ENCODE results near the gene ONECUT1. TPM values are rescaled to one million over a fixed set of nuclear protein-coding genes. Genes with fewer than 3 reads are reported as not detected.

Gene ONECUT1
- total and polyA plus RNA-seq, 9 donors: 0.28 TPM; not detected in 8

- no peak overlapping the region for H3K4me3 ChIP-seq
- no peaks in the 10 kb centered on the region for H3K9me3 ChIP-seq
- no peak for DNase-seq
- H3K36me3 ChIP-seq: no peaks in the 10 kb centered on the region
- H3K27ac ChIP-seq: no peak overlapping the region
- peaks cover 7% of the 10 kb centered on the region for H3K4me1 ChIP-seq (ENCODE audit: insufficient read depth)
- no peak for TF ChIP-seq CTCF (IDR thresholded peaks at IDR 0.05)
- TF ChIP-seq POLR2A (IDR thresholded peaks at IDR 0.05): no peak
- no peak for TF ChIP-seq EP300 (IDR thresholded peaks at IDR 0.05)
- intact Hi-C loops (cut with DNase I): no loop called here
- H3K27me3 ChIP-seq: no peaks in the 10 kb centered on the region
- 1 to 6% (median 2%) methylated on average over 25 of the region's 25 CpGs for WGBS, 3 donors
Measured at GRCh38 chr15:52804526-52805081, 14.5 kb upstream of the ONECUT1 start.

GRCh38 chr15:52803467-52804306 lies 13.6 kb upstream of the ONECUT1 start:
- no peak overlapping the region for H3K4me3 ChIP-seq
- 3% methylated on average over 47 to 49 of the region's 49 CpGs for WGBS, 3 donors
- intact Hi-C loops (cut with DNase I): no loop called here

GRCh38 chr15:52803108-52803466 lies 13.0 kb upstream of the ONECUT1 start:
- Histone ChIP-seq H3K27ac (no peak overlapping the region), H3K27me3 (no peaks in the 10 kb centered on the region), H3K9me3 (no peaks in the 10 kb centered on the region), H3K4me1 (ENCODE audit: insufficient read depth) (peaks cover 7% of the 10 kb centered on the region), H3K36me3 (no peaks in the 10 kb centered on the region), H3K4me3 (no peak overlapping the region)
- 10 to 19% (median 16%) methylated on average over 8 of the region's 8 CpGs for WGBS, 3 donors
- TF ChIP-seq CTCF (IDR thresholded peaks at IDR 0.05) (no peak), EP300 (IDR thresholded peaks at IDR 0.05) (no peak), POLR2A (IDR thresholded peaks at IDR 0.05) (no peak)
- no peak for DNase-seq
- intact Hi-C loops (cut with DNase I): no loop called here

More at GRCh38 chr15:52803467-52804306, 13.6 kb upstream of the ONECUT1 start:
- DNase-seq: no peak
- no peak overlapping the region for H3K27ac ChIP-seq
- H3K9me3 ChIP-seq: no peaks in the 10 kb centered on the region
- H3K4me1 ChIP-seq (ENCODE audit: insufficient read depth): peaks cover 7% of the 10 kb centered on the region
- no peaks in the 10 kb centered on the region for H3K27me3 ChIP-seq
- TF ChIP-seq POLR2A (IDR thresholded peaks at IDR 0.05): no peak
- TF ChIP-seq EP300 (IDR thresholded peaks at IDR 0.05): no peak
- no peak for TF ChIP-seq CTCF (IDR thresholded peaks at IDR 0.05)
- H3K36me3 ChIP-seq: no peaks in the 10 kb centered on the region

GRCh38 chr15:52802110-52802509 lies 12.0 kb upstream of the ONECUT1 start:
- intact Hi-C loops (cut with DNase I): no loop called here
- Histone ChIP-seq H3K36me3 (no peaks in the 10 kb centered on the region), H3K27ac (no peak overlapping the region), H3K27me3 (no peaks in the 10 kb centered on the region), H3K4me3 (no peak overlapping the region), H3K4me1 (ENCODE audit: insufficient read depth) (peaks cover 7% of the 10 kb centered on the region), H3K9me3 (no peaks in the 10 kb centered on the region)
- TF ChIP-seq CTCF (IDR thresholded peaks at IDR 0.05) (no peak), POLR2A (IDR thresholded peaks at IDR 0.05) (no peak), EP300 (IDR thresholded peaks at IDR 0.05) (no peak)
- no peak for DNase-seq
- WGBS, 3 donors: 25 to 35% (median 34%) methylated on average over 2 of the region's 2 CpGs

Measured in ovary (tissue), 9 donors.